Kidney (tissue), 14 donors: Measurements from ENCODE around the gene P2RY11. TPM values are rescaled to one million over a fixed set of nuclear protein-coding genes. Genes with fewer than 3 reads are reported as not detected.

Source experiments
- DNase-seq, 5 donors: peaks; one replicate each; pipeline ENCODE4 v3.0.0-alpha.2; 2013 to 2020
- FAIRE-seq: peaks from 2 replicates; lab custom pipeline; 2012; peaks lifted over from hg19 to GRCh38; lab: Jason Lieb, UNC
- H3K27ac ChIP-seq, 2 donors: one replicate each; pipeline ENCODE4 v1.7.0; 2013; ENCODE audit warnings: low read depth in 2 of 2, low read length in 2 of 2, inconsistent platforms in 1 of 2
- H3K27me3 ChIP-seq: one replicate; pipeline ENCODE4 v1.7.1; 2013; ENCODE audit warnings: low read length, inconsistent platforms; ENCODE audit not compliant: control insufficient read depth, insufficient read depth
- H3K36me3 ChIP-seq, 3 donors: one replicate each; pipeline versions ENCODE4 v1.7.0 to v1.7.1; 2013; ENCODE audit warnings: low read length in 3 of 3, control low read depth in 1 of 3, inconsistent platforms in 1 of 3; ENCODE audit not compliant: insufficient read depth in 3 of 3, control insufficient read depth in 2 of 3
- H3K4me1 ChIP-seq, 3 donors: one replicate each; pipeline versions ENCODE4 v1.7.0 to v1.7.1; 2013; ENCODE audit warnings: low read length in 3 of 3, inconsistent platforms in 1 of 3, low read depth in 1 of 3; ENCODE audit not compliant: control insufficient read depth in 2 of 3, insufficient read depth in 2 of 3
- H3K4me3 ChIP-seq, 3 donors: one replicate each; pipeline versions ENCODE4 v1.7.0 to v1.8.1; 2013; ENCODE audit warnings: low read length in 3 of 3, control low read depth in 1 of 3, inconsistent platforms in 1 of 3
- H3K9ac ChIP-seq, 3 donors: one replicate each; pipeline versions ENCODE4 v1.7.0 to v1.7.1; 2013; ENCODE audit warnings: low read length in 3 of 3, control low read depth in 1 of 3, inconsistent platforms in 1 of 3
- H3K9me3 ChIP-seq, 3 donors: one replicate each; pipeline versions ENCODE4 v1.7.0 to v1.7.1; 2013; ENCODE audit warnings: low read length in 3 of 3, control low read depth in 1 of 3, inconsistent platforms in 1 of 3; ENCODE audit not compliant: control insufficient read depth in 2 of 3, insufficient read depth in 1 of 3
- intact Hi-C: fragments of 100-400 bp; cut with DNase I; formaldehyde crosslinking; loops from one replicate; pipeline ENCODE4 v1.11.1; 2022
- polyA plus RNA-seq: library from polyadenylated mRNA; stranded (reverse); fragments of 350-450 nt; fragmentation: Illumina TruSeq; extraction: RNeasy Lipid Tissue Mini Kit (QIAGEN cat#74804); gene quantifications from one replicate; pipeline ENCODE4 v1.2.3, GENCODE V29; 2014; ENCODE audit warnings: low read depth, low replicate concordance; ENCODE audit not compliant: insufficient read depth
- total RNA-seq: library from RNA; stranded (reverse); fragmentation: NEBNext Ultra II Directional; extraction: Animal tissue kit (Norgen Biotek cat#: 25700); gene quantifications from one replicate; pipeline ENCODE4 v1.2.1, GENCODE V29; 2021
- TF ChIP-seq, protein P1 (sequence below): IDR thresholded peaks from 3 replicates; pipeline ENCODE4 v1.5.1; 2012; ENCODE audit warnings: mild to moderate bottlenecking, moderate library complexity, borderline replicate concordance; ENCODE audit not compliant: insufficient read depth; ENCODE audit errors: extremely low read depth
- donor health status: control.
- donor health status: control.
- donor health status: control.
- donor health status: control.
- donor health status: control.
- donor health status: DM: yes; HTN: yes; CAD: no.
- donor health status: Normal renal cell carcinoma (clear cell type).

Gene P2RY11
- total and polyA plus RNA-seq, 2 donors from 2014 or later, result 3.7 to 17.3 TPM

DNA sequence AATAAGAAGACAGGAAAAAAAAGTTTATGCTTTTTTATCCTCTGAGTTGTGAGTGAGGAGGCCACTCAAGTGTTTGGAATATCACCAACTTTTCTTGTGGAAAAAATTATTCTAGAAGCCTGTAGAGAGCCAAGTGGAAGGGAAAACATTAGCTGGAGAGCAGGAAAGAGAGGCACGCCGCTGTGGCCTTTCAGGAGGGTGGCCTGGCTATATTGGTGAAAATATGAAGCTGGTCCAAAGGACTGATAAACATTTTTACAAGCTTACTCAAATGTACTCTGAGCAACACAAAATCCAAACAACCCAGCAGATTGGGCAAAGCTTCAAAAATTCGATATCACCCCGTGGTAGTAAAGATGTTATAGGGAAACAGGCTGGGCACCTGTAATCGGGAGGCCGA is 10.6 kb downstream of the P2RY11 start:
- FAIRE-seq, result no peak
- intact Hi-C loops, result no loop called here
- H3K36me3 ChIP-seq, result peaks cover 0 to 8% (median 0%) of the 10 kb centered on the region in 3 donors

DNA sequence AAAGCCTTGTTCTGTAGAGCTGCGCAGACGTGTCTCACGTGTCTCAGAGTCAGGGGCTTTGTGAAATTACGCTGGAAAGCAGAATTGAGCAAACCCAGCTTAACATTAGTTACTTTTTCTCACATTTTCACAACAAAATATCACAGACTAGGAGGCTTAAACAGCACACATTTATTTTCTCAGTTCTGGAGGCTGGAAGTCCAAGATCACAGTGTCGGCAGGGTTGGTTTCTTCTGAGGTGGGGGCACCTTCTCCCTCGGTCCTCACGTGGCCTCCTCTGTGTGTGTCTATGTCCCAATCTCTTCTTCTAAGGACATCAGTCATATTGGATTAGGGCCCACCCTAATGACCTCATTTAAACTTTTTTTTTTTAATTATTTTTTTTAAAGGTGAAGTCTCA is 12.9 kb downstream of the P2RY11 start:
- no peak overlapping the region for H3K9ac ChIP-seq
- H3K4me3 ChIP-seq, result no peak overlapping the region
- DNase-seq (no peak), FAIRE-seq (no peak)
- H3K27me3 ChIP-seq, result no peaks in the 10 kb centered on the region
- no peak overlapping the region for H3K27ac ChIP-seq
- H3K36me3 ChIP-seq, result no peaks in the 10 kb centered on the region
- H3K4me1 ChIP-seq, result peaks cover 0 to under 1% (median 0%) of the 10 kb centered on the region in 3 donors
- intact Hi-C loops, result no loop called here
- TF ChIP-seq, protein P1, sequence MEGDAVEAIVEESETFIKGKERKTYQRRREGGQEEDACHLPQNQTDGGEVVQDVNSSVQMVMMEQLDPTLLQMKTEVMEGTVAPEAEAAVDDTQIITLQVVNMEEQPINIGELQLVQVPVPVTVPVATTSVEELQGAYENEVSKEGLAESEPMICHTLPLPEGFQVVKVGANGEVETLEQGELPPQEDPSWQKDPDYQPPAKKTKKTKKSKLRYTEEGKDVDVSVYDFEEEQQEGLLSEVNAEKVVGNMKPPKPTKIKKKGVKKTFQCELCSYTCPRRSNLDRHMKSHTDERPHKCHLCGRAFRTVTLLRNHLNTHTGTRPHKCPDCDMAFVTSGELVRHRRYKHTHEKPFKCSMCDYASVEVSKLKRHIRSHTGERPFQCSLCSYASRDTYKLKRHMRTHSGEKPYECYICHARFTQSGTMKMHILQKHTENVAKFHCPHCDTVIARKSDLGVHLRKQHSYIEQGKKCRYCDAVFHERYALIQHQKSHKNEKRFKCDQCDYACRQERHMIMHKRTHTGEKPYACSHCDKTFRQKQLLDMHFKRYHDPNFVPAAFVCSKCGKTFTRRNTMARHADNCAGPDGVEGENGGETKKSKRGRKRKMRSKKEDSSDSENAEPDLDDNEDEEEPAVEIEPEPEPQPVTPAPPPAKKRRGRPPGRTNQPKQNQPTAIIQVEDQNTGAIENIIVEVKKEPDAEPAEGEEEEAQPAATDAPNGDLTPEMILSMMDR, result no peak
- no peaks in the 10 kb centered on the region for H3K9me3 ChIP-seq

More for the DNA sequence above, 10.6 kb downstream of the P2RY11 start:
- TF ChIP-seq, protein P1, result no peak
- Histone ChIP-seq H3K27ac (no peak overlapping the region), H3K4me1 (peaks cover 0 to 9% (median 0%) of the 10 kb centered on the region in 3 donors), H3K9ac (no peak overlapping the region), H3K27me3 (no peaks in the 10 kb centered on the region), H3K4me3 (no peak overlapping the region), H3K9me3 (no peaks in the 10 kb centered on the region)
- DNase-seq, result no peak

DNA sequence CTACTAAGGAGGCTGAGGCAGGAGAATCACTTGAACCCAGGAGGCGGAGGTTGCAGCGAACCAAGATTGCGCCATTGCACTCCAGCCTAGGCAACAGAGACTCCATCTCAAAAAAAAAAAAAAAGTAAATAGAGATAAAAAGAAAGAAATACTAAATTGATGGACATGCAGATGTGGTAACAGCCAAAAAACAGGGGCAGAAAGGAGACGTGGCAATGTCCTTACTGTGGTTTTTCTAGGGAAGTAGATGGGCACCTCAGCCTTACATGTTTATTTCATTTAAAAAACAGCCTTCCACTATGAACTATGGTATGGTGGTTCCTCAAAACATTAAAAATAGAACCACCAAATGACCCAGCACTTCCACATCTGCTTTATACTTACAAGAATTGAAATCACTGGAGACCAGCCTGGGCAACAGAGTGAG is 14.7 kb downstream of the P2RY11 start:
- Histone ChIP-seq H3K9ac (no peak overlapping the region), H3K27ac (no peak overlapping the region), H3K4me3 (no peak overlapping the region), H3K27me3 (no peaks in the 10 kb centered on the region), H3K9me3 (no peaks in the 10 kb centered on the region), H3K36me3 (no peaks in the 10 kb centered on the region), H3K4me1 (no peaks in the 10 kb centered on the region)
- FAIRE-seq (no peak), DNase-seq (no peak)
- intact Hi-C loops, result no loop called here
- TF ChIP-seq, protein P1, result no peak

DNA sequence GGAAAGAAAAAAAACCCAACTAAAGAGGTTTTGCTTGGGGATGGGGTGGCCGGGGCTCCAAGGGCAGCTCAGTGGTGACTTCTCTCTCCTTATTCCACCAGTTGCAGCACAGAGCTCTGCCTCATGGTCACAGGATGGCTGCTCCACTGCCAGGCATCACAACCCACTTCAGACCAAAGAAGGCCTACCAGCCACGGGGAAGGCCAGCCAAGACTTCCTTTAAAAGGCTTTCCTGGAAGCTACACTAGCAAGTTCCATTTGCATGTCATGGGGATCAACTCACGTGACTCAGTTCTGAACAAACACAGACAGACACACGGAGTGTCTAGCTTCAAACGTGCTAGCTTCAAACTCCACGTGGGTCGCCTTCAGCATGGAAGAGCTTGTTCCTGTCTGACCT is 21.4 kb downstream of the P2RY11 start:
- Histone ChIP-seq H3K4me3 (no peak overlapping the region), H3K9me3 (no peaks in the 10 kb centered on the region), H3K27ac (no peak overlapping the region), H3K27me3 (no peaks in the 10 kb centered on the region), H3K9ac (no peak overlapping the region), H3K4me1 (no peaks in the 10 kb centered on the region), H3K36me3 (peaks cover 0 to 15% (median 2%) of the 10 kb centered on the region in 3 donors)
- FAIRE-seq (no peak), DNase-seq (no peak)
- TF ChIP-seq, protein P1, result no peak
- intact Hi-C loops, result no loop called here
